Measurements from ENCODE around the gene ZYG11A.
A peak's percentile ranks its signal among the peaks of the same experiment; 100 is the strongest.

The ZYG11A gene

DNA sequence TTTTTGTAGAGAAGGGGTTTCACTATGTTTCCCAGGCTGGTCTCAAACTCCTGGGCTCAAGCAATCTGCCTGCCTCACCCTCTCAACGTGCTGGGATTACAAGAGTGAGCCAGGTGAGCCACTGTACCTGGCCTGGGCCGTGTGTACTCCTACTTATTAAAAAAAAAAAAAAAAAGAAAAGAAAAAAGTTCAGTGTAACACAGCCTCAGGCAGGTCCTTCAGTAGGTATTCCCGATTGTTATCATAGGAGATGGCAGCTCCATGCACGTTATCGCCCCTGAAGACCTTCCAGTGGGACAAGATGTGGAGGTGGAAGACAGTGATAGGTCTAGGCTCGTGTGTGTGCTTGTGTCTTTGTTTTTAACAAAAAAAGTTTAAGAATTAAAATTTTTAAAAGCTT lies 75.6 kb downstream of the ZYG11A start:
- no peak for DNase-seq (ENCODE audit: low spot score)

DNA sequence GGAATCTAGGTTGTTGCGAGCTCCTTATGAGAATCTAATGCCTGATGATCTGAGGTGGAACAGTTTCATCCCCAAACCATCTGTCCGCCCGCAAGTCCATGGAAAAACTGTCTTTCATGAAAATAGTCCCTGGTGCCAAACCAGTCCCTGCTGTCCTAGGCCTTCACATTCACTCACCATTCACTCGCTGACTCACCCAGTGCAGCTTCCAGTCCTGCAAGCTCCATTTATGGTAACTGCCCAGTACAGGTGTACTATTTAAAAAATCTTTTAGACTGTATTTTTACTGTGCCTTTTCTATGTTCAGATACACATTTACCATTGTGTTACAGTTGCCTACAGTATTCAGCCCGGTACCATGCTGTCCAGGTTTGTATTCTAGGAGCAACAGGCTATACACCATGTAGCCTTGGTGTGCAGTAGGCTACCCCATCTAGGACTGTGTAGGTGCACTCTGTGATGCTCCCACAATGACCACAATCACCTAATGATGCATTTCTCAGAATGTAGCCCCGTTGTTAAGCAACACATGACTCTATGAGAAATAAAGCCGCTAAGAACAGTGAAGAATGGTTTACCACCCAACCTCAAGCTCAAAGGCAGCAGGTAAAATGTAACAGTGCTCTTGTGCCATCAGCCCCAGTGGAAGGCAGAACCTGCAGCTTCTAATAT lies 76.6 kb downstream of the ZYG11A start:
- DNase-seq (ENCODE audit: low spot score) = no peak

DNA sequence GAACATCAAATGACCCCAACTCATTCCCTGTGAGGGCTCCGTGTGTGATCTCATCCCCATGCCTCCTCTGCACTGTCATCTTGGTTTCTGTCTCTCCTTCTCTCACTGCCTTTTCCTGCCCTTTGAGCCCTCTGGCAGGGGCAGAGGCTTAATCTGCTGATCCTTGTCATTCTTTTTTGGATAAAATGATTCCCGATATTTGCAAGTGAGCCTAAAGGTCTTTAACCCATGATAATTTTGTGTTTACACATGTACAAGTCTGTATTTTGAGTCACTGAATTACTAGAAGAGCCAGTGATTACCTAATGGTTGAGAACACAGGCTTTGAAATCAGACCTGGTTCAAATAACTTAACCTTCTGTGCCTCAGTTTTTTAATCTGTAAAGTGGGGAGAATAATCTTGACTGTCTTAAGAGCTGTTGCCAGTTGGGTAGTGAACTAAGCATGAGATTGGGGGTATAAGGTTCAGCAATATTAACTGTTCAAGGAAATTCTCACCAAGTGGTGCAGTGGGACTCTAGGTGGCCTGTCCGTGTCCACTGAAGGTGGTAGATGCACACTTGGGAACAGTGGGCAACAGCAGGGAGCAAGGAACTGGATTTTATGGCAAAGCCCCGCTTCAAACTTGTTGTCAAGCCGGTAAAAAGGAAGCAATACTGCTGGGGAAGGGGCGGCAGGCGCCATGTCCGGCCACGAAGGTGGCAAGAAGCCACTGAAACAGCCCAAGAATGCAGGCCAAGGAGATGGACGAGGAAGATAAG lies 77.3 kb downstream of the ZYG11A start:
- DNase-seq (ENCODE audit: low spot score) = no peak

DNA sequence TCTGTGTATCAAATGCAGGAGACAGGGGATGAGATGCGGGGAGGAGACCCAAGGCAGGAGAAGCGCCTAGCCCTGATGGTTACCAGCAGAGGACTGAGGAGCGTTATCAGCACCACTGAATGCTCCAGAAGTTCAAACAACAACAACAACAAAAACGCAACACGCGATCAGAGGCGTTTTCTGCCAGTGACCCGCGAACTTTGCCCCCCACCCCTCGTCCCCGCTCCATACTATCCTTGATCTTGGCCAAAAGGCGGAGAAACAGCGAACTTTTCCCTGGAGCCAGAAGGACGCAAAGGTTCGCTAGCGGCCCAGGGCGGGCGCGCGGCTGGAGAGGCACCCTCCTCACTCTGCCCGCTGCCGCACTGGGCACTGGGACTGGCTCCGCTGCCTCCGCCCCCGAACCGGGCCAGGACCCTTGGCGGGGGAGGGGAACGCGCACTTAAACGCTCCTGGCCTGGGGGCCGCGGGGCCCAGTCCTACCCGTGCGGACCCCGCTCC lies 78.3 kb downstream of the ZYG11A start:
- DNase-seq (ENCODE audit: low spot score) = no peak

DNA sequence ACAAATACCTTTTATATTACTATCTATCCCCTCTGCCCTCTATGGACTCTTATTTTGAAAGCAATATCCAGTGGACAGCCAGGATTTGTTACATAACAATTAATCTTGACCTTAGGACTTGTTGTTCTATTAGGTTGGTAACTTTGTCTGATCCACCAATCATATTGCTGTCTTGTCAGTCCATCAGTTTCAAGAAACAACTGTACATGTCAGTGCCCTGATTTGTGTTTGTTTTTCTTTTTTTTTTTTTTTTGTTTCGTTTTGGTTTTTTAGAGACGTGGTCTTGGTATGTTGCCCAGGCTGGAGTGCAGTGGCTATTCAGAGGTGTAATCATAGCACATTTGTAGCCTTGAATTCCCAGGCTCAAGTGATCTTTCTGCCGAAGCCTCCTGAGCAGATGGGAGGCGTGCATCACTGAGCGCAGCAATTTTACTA lies 83.0 kb downstream of the ZYG11A start:
- DNase-seq (ENCODE audit: low spot score) = no peak

DNA sequence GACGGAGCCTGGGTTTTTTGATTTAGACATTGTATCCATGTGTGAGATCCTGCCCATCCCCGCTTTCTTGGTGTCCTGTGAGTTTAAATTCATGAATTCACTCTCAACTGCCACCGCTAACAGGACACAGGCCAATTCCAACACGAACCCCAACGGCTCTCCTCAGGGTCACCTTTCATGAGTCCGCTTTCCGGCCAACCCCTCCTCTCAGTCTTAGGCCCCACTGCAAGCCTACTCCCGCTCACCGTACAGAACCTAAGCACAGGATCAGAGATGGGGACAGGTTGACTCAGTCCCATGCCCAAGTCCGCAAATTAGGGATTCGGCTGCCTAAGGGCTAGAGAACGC lies 84.3 kb downstream of the ZYG11A start:
- DNase-seq (ENCODE audit: low spot score) = no peak

DNA sequence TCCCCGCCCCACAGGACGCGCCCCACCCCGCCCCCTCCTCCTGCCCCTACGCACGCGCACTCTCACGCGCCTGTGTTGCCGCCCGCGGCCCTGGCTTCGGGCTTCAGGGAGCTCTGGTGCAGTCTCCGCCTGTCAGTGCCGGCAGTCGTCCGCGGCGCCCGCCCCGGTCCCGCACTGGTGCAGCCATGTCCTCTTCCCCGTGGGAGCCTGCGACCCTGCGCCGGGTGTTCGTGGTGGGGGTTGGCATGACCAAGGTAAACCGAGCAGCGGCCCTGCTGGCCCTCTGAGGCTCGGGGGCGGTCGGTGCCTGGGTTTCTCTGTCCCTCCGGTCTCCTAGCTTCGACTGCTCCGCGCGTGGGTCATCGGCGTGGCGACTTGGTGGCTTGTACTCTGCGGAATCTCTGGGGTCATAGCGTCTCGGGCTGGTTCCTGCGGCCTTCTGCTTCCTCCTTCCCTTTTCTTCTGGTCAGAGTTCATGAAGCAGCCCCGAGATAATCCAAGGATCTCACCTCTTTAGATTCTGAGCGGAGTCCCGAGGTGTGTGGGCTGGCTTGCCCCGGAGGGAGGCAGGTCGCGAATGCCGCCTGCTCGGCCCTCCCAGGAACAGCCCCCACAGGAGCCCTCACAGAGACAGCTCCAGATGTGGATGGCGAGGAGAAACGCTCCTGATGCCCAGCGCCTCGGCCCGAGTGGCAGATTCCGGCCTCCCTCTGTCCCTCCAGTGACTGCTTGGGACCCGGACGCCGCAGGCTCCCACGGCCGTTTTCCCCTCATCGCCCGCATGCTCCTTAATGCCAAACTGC lies 84.9 kb downstream of the ZYG11A start, which contains the start of gene SCP2:
Gene SCP2 (plus strand): TSS at position 65 of the 803 bp plus-strand sequence. CDS start 121 bp downstream, at position 186.
- DNase-seq (ENCODE audit: low spot score) = peak; percentile 63

DNA sequence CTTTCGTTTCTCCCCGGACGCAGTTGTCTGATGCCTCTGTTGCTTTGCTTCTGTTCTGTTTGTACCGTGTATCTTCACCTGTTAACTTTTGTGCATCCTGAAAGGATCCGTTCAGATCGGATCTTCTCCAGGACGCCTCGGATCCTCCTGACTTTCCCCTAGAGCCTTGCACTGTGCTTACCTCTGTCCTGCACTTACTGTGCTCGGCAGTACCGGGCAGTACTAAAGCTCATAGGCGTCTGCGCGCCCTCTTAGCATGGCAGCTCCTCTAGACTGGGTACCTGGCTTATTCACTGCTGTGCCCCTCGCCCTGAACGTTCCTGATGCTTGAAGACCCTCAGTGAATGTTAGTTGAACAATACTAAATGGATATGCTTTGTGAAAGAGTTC lies 85.5 kb downstream of the ZYG11A start:
- DNase-seq (ENCODE audit: low spot score) = peak; percentile 16

DNA sequence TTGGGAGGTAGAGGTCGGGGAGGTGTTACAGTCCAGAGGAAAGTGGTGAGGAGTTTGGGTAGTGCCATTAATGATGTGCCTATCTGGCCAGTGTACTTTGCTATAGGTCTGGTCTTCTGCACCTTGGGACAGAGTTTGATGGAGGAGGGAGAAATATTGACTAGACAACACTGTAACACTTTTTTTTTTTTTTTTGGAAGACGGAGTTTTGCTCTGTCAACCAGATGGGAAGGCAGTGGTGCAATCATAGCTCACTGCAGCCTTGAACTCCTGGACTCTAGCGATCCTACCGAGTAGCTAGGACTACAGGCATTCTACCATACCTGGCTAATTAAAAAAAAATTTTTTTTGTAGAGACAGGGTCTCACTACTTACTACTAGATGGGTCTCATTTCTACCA lies 86.5 kb downstream of the ZYG11A start:
- DNase-seq (ENCODE audit: low spot score) = no peak

DNA sequence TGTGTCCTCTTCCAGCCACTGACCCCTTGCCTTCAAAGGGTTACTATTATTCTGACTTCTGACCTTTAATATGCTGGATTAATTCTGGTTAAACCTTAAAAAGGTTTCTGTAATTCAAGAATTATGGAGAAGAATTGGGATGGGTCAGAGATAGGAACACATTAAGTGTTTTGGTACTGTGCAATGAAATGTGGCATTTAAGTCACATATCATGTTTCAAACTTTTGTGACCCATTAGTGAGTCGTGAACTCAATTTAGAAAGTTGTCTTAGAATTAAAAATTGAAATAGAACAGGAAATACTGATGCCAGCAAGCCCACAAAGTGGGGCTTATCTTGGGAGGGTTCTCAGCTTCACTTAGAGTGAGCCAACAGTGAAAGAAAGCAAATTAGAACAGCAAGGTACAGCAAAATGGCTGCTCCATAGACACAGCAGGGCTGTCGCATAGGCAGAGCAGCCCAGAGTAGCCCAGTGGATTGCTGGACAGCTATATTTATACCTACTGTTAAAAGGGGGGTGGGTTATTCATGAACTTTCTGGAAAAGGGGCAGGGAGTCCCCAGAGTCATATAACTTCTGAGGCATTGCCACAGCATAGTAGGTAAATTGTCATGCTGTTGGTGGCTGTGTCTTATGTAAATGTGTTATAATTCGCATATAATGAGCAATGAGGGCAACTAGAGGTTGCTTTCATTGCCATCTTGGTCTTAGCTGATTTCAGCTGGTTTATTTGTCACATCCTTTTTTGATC lies 95.0 kb downstream of the ZYG11A start:
- no peak for DNase-seq (ENCODE audit: low spot score)

DNA sequence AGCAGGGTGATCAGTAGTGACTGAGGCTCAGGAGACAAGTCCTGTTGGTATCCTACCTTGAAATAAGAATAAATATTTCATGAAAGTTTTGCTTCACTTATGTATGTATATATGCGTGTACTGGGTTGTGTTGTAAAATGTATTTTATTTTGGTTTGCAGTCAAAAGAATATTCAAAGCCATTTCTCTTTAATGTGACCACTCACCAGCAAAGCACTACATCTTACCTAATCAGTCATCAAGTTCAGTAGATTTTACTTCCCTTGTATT lies 95.6 kb downstream of the ZYG11A start:
- DNase-seq (ENCODE audit: low spot score) = no peak

DNA sequence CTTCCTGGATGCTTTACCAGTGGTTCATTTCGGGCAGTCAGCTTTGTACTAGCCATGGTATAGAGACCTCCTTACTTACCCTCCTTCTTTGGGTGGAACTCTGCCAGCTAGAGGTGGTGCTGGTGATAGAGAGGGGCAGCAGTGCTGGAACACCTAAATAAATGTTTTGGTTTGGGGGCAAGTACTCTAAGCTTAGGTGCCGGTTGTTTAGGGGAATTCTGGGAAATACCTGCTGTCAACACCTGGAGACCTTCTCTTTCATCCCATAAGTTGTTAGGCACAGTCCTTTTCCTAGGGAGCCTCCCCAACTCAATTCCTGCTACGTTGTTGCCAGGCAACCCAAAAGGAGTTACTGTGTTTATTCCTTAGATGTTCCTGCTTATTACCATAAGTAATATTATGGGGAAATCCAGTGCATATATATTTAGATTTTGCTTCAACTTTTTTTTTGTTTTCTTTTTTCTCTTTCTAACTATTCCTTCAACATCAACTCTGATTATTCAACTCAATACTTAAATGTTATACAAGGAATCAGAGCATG lies 101.4 kb downstream of the ZYG11A start:
- no peak for DNase-seq (ENCODE audit: low spot score)

DNA sequence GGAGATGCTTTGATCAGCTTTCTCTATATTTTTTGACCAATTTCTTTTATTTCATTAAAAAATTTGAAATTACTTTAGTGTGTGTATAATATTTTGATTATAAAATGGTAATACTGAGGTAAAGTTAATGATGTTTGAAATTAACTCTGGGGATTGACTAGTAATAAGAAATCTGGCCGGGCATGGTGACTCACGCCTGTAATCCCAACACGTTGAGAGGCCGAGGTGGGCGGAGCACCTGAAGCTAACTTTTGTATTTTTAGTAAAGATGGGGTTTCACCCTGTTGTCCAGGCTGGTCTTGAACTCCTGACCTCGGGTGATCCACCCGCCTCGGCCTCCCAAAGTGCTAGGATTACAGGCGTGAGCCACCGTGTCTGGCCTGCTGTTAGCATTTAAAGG lies 102.0 kb downstream of the ZYG11A start:
- no peak for DNase-seq (ENCODE audit: low spot score)

Data from SW480 (cell line).